HAP-1 (cell line): ENCODE measurements around the gene BANF1.

Experiments
- DNase-seq, 2 experiments: peaks; one replicate each; pipeline ENCODE4 v3.0.0-alpha.2; 2016 to 2020; ENCODE audit warnings: low spot score in 2 of 2
- H3K27me3 ChIP-seq: fragments of 250-450 bp; sonication (Bioruptor Pico); 2 replicates; pipeline ENCODE4 v1.5.1; 2020; ENCODE audit warnings: low read depth, mild to moderate bottlenecking, moderate library complexity
- H3K36me3 ChIP-seq: fragments of 250-450 bp; sonication (Bioruptor Pico); replicated peaks from 2 replicates; pipeline ENCODE4 v1.5.1; 2020; ENCODE audit warnings: mild to moderate bottlenecking
- H3K4me1 ChIP-seq: fragments of 250-450 bp; sonication (Bioruptor Pico); 2 replicates; pipeline ENCODE4 v1.5.1; 2020; ENCODE audit warnings: mild to moderate bottlenecking
- H3K4me3 ChIP-seq: fragments of 250-450 bp; sonication (Bioruptor Pico); 2 replicates; pipeline ENCODE4 v1.5.1; 2020; ENCODE audit warnings: mild to moderate bottlenecking, moderate library complexity
- H3K9me3 ChIP-seq: fragments of 250-450 bp; sonication (Bioruptor Pico); 2 replicates; pipeline ENCODE4 v1.5.1; 2020; ENCODE audit warnings: mild to moderate bottlenecking, moderate library complexity
- in situ Hi-C: fragments of 300-500 bp; cut with MboI; formaldehyde crosslinking; loops from 3 replicates; pipeline ENCODE4 v1.14.3; 2020; ENCODE audit warnings: low sequenced_read_pairs, inconsistent platforms, mixed read lengths

Gene BANF1

DNA sequence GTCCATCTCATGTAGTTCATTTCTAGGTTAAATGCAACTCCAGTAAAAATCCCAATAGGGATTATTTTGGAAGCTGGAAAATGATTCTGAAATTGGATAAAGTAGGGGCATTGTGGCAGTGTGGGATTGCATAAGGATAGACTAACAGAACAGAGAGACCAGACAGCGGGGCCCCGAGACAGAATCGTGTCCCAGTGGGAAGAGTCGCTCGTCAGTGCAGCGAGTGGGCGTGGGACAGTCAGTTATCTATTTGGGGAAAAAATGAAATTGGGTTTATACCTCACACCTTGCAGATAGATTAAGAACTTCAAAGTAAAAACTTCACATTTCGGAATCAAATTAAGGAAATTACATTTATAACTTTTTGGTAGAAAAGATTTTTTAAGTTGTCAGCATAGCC is 30.2 kb upstream of the BANF1 start:
- no peak overlapping the region for H3K4me3 ChIP-seq
- no peak for DNase-seq
- peaks cover 43% of the 10 kb centered on the region for H3K36me3 ChIP-seq
- H3K9me3 ChIP-seq = no peaks in the 10 kb centered on the region
- in situ Hi-C loops = no loop called here
- no peaks in the 10 kb centered on the region for H3K4me1 ChIP-seq
- no peaks in the 10 kb centered on the region for H3K27me3 ChIP-seq

DNA sequence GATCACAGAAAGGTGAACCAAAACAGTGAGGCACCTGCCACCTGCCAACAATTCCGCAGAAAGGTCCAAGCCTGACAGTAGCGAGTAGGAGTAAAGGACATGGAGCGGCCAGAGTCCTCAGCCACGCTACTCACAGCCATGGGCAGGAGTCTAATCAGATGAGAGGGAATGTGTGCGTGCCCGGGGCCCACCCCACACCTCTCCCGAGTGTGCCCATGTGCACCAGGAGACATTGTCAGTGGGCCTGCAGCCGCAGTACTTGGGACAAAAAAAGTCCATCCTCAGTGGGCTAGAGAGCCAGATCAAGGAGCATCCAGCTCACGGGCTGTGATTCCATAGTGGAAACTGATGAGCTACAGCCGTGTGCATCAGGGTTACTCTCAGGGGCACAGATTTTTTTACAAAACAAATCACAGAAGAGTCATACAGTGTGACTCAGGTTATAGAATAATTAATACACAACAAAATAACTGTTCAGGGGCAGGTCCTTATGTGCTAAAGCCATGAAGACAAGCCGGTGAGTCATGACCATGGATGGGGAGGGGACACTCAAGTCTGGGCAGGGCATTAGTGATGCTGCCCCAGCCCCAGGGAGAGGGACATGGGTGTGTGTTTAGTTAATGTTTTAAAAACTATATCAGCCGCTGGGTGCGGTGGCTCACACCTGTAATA is 28.7 kb upstream of the BANF1 start:
- in situ Hi-C loops = no loop called here
- no peak for DNase-seq
- Histone ChIP-seq H3K4me1 (no peaks in the 10 kb centered on the region), H3K27me3 (no peaks in the 10 kb centered on the region), H3K4me3 (no peak overlapping the region), H3K36me3 (peaks cover 45% of the 10 kb centered on the region), H3K9me3 (no peaks in the 10 kb centered on the region)

DNA sequence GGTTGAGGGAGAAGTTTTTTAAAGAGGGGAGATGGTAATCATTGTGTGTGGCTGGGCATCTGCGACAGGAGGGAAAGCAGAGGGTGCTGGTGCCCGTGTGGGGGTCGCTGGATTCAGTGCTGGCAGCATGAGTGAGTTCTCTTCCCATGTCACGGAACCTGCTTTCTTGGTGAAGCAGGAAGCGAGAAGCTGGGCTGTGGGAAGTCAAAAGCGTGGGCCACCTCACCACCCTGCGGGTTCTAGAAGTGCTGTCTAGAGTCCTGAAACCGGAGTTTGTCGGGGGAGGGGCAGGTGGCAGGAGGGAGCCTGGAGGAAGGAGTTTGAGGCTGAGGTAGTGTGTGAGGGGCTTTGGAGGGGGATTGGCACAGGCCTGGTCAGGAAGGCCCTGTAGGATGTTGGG is 26.5 kb upstream of the BANF1 start:
- Histone ChIP-seq H3K9me3 (no peaks in the 10 kb centered on the region), H3K36me3 (peaks cover 31% of the 10 kb centered on the region), H3K27me3 (no peaks in the 10 kb centered on the region), H3K4me1 (no peaks in the 10 kb centered on the region), H3K4me3 (no peak overlapping the region)
- in situ Hi-C loops = no loop called here
- no peak for DNase-seq

DNA sequence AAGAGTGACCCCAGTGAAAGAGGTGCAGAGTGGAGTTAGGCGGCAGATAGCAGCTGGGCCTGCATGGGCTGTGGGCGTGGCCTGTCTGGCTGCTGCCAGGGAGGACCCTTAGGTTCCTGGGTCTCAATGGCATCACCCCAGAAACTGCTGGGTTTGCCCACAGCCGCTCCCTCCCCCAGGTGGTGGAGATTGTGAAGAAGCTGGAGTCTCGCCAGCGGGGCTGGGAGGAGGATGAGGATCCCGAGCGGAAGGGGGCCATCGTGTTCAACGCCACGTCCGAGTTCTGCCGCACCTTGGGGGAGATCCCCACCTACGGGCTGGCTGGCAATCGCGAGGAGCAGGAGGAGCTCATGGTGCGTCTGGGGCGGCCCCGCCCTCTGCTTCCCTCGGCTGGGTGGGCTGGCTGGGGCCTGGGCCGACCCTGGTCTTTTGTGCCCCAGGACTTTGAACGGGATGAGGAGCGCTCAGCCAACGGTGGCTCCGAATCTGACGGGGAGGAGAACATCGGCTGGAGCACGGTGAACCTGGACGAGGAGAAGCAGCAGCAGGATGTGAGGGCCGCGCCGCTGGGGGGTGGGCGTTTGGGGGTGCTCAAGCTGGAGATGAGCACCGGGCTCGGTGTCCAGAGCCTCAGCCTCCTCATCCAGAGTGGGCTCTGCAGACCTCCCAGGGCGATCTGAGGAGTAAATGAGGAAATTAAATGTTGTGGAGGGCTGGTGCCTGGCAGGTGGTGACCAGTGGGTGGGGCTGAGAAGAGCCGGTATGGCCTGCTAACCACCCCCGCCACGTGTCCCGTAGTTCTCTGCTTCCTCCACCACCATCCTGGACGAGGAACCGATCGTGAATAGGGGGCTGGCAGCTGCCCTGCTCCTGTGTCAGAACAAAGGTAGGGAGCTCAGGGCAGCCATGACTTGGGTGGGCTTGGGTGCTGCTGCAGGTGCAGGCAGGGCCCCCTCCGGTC is 25.8 kb upstream of the BANF1 start:
- in situ Hi-C loops = no loop called here
- no peak for DNase-seq

DNA sequence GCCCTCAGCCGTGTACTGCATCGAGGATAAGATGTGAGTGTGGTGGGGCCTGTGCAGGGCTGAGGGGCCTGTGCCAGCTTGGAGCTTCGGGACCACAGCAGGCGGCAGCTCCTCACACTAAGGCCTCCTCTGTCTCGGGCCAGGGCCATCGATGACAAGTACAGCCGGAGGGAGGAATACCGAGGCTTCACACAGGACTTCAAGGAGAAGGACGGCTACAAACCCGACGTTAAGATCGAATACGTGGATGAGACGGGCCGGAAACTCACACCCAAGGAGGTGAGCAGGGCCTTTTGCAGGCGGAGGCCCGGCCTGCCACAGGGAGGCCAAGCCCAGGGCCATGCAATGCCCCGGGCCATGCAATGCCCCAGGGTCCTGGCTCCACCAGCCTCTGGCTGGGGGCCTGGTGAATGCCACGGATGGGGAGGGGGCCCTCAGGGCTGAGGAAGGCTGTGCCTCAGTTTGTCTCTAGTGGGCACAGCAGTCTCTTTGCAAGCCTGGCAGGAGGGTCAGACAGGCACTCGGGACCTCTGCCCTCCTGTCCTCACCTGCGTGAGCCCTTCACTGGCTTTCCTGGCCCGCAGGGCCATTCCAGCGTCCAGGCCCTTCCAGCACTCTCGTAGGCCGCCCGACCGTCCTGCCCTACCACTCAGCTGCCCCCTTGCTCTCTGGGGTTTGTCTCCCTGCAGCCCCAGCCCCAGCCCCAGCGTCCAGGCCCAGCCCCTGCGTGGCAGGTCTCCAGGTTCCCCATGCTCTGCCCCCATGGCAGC is 24.5 kb upstream of the BANF1 start:
- in situ Hi-C loops = no loop called here

More for the DNA sequence above, 25.8 kb upstream of the BANF1 start:
- H3K36me3 ChIP-seq = peaks cover 31% of the 10 kb centered on the region
- H3K27me3 ChIP-seq = no peaks in the 10 kb centered on the region
- H3K9me3 ChIP-seq = no peaks in the 10 kb centered on the region
- H3K4me3 ChIP-seq = no peak overlapping the region
- no peaks in the 10 kb centered on the region for H3K4me1 ChIP-seq

DNA sequence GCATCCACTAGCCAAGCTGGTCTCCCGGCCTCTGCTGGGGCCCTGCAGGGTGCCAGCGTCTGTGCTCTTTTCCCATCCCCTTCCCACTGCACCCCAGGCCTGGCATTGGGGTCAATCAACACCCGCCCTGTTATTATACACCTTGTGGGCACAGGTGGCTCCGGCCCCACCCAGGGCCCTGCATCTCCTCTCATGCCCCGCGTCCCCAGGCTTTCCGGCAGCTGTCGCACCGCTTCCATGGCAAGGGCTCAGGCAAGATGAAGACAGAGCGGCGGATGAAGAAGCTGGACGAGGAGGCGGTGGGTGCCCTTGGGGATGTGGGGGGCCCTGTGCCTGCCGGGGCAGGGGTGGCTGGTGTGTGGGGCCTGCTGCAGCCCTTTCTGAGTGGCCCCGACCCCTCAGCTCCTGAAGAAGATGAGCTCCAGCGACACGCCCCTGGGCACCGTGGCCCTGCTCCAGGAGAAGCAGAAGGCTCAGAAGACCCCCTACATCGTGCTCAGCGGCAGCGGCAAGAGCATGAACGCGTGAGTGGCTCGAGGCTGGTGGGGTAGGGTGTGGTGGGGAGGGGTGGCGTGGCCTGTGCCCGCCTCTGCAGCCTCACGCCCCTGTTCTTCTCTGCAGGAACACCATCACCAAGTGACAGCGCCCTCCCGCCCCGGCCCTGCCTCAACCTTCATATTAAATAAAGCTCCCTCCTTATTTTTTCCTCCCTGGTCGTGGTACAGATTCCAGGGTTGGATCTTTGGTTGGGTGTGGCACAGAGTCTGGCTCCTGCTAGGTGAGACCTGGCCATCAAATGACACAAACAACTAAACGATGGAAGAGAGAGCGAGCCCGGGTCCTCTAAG is 23.7 kb upstream of the BANF1 start:
- peaks cover 24% of the 10 kb centered on the region for H3K36me3 ChIP-seq
- in situ Hi-C loops = no loop called here

More for the DNA sequence above, 24.5 kb upstream of the BANF1 start:
- peaks cover 31% of the 10 kb centered on the region for H3K36me3 ChIP-seq
- H3K4me3 ChIP-seq = no peak overlapping the region
- no peak for DNase-seq
- H3K27me3 ChIP-seq = no peaks in the 10 kb centered on the region
- H3K4me1 ChIP-seq = no peaks in the 10 kb centered on the region
- H3K9me3 ChIP-seq = no peaks in the 10 kb centered on the region

DNA sequence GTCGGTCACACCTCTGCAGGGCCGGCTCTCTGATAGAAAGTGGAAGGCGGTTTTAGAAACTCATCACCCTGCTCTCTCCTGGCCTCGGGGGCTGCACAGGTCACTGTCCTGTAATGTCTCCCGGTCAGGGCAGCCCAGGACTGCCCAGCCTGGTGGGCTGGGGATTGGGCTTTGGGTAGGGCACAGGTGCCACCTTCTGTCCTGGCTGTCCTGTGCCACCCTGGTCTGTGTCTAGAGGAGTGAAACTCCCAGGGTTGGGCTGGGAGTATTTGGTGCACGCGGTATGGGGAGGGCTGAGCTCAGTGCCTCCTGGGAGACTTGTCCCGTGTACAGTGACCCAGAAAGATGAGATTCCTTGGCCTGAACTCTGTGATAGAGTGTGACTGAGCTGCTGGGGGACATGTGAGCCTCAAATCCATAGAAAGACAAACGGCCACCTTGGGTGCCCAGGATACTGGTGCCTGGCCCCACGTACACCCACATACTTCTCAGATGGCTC is 23.0 kb upstream of the BANF1 start:
- in situ Hi-C loops = no loop called here

More for the DNA sequence above, 23.7 kb upstream of the BANF1 start:
- Histone ChIP-seq H3K4me3 (no peak overlapping the region), H3K27me3 (no peaks in the 10 kb centered on the region), H3K4me1 (no peaks in the 10 kb centered on the region), H3K9me3 (no peaks in the 10 kb centered on the region)
- no peak for DNase-seq

DNA sequence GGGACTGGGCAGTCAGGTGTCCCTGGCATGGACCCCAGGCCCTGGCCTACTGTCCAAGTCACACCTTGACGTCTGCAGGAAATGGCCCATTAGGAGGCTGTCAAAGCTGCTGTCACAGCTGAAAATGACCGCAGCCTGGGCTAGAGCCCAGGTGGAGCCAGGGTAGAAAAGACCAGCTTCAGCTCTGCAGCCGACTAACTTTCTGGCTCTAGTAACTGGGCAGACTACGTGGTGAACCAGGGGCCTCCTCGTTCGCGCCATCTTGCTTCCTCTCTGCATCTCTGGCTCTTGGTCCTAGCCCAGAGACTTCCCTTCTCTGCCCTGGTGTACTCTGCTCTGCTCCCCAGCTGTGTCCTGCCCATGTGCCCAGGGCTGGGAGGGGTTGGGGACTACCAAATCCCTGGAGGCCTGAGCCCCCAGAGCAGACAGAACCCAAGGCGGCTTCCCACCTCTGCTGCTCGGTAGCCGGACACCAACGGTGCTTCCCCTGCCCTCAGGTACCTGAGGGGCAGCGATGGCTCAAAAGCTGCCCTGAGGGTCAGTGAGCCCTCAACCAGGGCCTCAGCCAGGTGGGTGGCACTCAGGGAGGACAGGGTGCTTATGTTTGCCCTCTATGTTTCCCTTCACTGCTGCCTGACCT is 21.1 kb upstream of the BANF1 start:
- Histone ChIP-seq H3K27me3 (no peaks in the 10 kb centered on the region), H3K4me3 (no peak overlapping the region), H3K36me3 (peaks cover 22% of the 10 kb centered on the region), H3K9me3 (no peaks in the 10 kb centered on the region), H3K4me1 (no peaks in the 10 kb centered on the region)
- DNase-seq = no peak
- in situ Hi-C loops = loop anchor here (10.0 kb wide), 1 partner anchor 276 kb away; no protein-coding TSS in a partner anchor

More for the DNA sequence above, 23.0 kb upstream of the BANF1 start:
- no peaks in the 10 kb centered on the region for H3K9me3 ChIP-seq
- no peaks in the 10 kb centered on the region for H3K27me3 ChIP-seq
- H3K4me3 ChIP-seq = no peak overlapping the region
- H3K36me3 ChIP-seq = peaks cover 22% of the 10 kb centered on the region
- DNase-seq = no peak
- H3K4me1 ChIP-seq = no peaks in the 10 kb centered on the region

DNA sequence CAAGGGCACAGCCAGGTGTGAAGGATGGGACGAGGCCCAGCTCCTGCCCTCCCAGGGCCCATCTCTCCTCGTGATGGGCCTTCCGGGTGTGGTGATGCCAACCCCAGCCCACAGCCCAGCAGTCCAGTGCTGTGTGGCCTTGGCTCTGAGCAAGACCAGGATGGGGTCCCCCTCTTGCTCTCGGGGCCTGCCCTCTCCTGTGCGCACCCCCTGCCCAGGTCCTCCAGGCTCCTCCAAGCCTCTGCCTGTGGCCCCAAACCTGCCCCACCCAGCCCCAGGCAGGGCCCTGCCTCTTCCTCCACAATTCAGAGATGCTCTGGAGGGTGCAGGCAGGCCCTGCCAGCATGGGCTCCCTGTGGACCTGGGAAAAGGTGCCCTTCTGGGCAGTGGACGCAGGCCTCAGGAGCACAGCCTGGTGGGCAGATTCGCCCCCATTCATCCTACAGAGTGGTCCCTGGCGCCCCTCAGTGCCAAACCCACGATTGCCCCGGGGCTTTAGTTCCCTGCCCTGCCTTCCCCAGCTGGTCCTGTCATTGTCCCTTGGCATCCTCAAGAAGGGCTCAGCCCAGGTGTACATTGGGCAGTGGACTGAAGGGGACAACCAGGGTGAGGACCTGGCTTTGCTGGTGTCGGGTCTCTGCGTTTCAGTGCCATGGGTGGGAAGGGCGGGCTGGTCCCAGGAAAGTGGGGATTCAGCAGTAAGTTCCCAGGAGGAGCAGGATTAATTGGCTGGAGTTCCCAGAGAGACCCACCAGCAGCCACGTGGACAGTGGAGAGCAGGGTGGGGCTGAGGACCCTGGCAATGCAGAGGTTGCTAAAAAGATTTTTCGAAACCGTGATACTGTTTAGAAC is 20.1 kb upstream of the BANF1 start:
- Histone ChIP-seq H3K9me3 (no peaks in the 10 kb centered on the region), H3K36me3 (peaks cover 13% of the 10 kb centered on the region), H3K4me3 (no peak overlapping the region), H3K27me3 (no peaks in the 10 kb centered on the region), H3K4me1 (no peaks in the 10 kb centered on the region)
- in situ Hi-C loops = loop anchor here (10.0 kb wide), 1 partner anchor 277 kb away; no protein-coding TSS in a partner anchor
- DNase-seq = no peak

DNA sequence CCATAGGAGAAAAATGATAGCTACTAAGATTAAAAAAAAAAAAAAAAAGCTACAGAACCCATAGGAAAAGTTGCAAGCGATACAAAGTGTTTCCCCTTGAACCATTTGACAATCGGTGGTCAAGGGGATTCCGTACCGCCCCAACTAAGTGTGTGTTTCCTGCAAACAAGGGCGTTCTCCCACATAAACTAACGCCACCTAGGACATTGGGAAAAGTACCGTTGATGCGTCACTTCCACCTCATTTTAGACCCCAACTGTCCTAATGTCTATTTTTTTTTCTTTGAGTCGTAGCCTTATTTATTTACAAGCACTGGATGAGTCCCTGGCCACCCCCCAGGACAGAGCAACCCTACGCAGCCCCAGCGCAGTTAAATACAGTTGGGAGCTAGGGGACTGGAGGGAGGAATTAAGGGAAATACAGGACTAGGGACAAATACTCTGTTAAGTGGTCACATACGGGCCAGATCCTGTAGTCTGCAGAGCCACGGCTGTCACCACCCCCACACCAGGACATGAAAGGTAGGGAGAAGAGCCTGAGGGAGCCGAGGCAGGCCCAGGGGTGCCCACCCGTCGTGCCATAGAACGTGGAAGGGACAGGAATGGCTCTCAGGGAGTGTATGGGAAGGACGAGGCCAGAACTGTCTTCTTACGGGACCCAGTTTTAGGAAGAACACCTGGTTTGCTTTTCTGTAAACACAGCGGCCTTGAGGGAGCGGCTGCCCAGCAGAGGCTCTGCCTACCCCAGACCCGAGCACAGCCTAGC is 19.3 kb upstream of the BANF1 start:
- in situ Hi-C loops = loop anchor here (10.0 kb wide), 1 partner anchor 278 kb away; no protein-coding TSS in a partner anchor
- Histone ChIP-seq H3K4me1 (no peaks in the 10 kb centered on the region), H3K36me3 (peaks cover 5% of the 10 kb centered on the region), H3K9me3 (no peaks in the 10 kb centered on the region), H3K27me3 (no peaks in the 10 kb centered on the region), H3K4me3 (no peak overlapping the region)
- no peak for DNase-seq

DNA sequence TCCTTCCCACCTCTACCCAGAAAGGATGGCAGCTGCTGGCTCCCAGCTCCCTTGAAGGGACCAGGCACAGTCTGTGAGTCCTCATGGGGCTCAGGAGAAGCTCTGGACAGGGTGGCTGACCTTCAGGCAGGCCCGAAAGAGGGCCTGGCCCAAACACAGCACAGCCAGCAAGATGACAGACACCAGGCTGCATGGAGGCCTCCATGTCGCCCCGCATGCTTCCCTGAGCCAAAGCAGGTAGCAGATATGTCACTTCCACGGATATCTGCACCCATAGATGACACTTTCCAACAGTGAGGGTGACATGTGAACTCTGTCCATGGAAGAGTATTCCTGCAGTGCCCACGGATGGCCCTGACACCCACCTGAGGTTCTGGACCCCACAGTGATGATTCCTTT is 18.7 kb upstream of the BANF1 start:
- Histone ChIP-seq H3K4me3 (no peak overlapping the region), H3K9me3 (no peaks in the 10 kb centered on the region), H3K4me1 (no peaks in the 10 kb centered on the region), H3K36me3 (no peaks in the 10 kb centered on the region; the same call in none of the 2 replicates), H3K27me3 (no peaks in the 10 kb centered on the region)
- in situ Hi-C loops = loop anchor here (10.0 kb wide), 1 partner anchor 279 kb away; no protein-coding TSS in a partner anchor
- no peak for DNase-seq
